ENCODE measurements around the gene CARD6. TPM values are rescaled to one million over a fixed set of nuclear protein-coding genes. Genes with fewer than 3 reads are reported as not detected.
"Not testable (repeated sequence)": the region's sequence is repeated elsewhere in the genome, so short reads cannot be mapped to it uniquely, and the experiment has no call there.

CARD6 gene
- total RNA-seq, 1 donor from 2014 or later, result 1.7 TPM

- intact Hi-C loops (cut with micrococcal nuclease), result no loop called here
- DNase-seq, result no peak
- H3K36me3 Mint-ChIP-seq (ENCODE audit: low read depth), result no peaks in the 10 kb centered on the region
- H3K27ac Mint-ChIP-seq, result no peak overlapping the region
- H3K9me3 Mint-ChIP-seq, result no peaks in the 10 kb centered on the region
- H3K4me1 Mint-ChIP-seq, result peaks cover 3% of the 10 kb centered on the region
- H3K4me3 Mint-ChIP-seq, result no peak overlapping the region
- peaks cover 8% of the 10 kb centered on the region for H3K27me3 Mint-ChIP-seq
These were observed 32.2 kb downstream of the CARD6 start for GRCh38 chr5:40873286-40873880.

- peaks cover 8% of the 10 kb centered on the region for H3K27me3 Mint-ChIP-seq
- intact Hi-C loops (cut with micrococcal nuclease), result loop anchor here (5.0 kb wide), 1 partner anchor 709 kb away; no protein-coding TSS in a partner anchor
- no peak overlapping the region for H3K4me3 Mint-ChIP-seq
- peaks cover 3% of the 10 kb centered on the region for H3K4me1 Mint-ChIP-seq
- no peaks in the 10 kb centered on the region for H3K9me3 Mint-ChIP-seq
- H3K27ac Mint-ChIP-seq, result no peak overlapping the region
- no peaks in the 10 kb centered on the region for H3K36me3 Mint-ChIP-seq (ENCODE audit: low read depth)
- no peak for DNase-seq
These were observed 34.8 kb downstream of the CARD6 start for GRCh38 chr5:40875958-40876357.

GRCh38 chr5:40877371-40877988 lies 36.3 kb downstream of the CARD6 start:
- peaks cover 3% of the 10 kb centered on the region for H3K4me1 Mint-ChIP-seq
- no peaks in the 10 kb centered on the region for H3K9me3 Mint-ChIP-seq
- no peaks in the 10 kb centered on the region for H3K36me3 Mint-ChIP-seq (ENCODE audit: low read depth)
- H3K4me3 Mint-ChIP-seq, result no peak overlapping the region
- intact Hi-C loops (cut with micrococcal nuclease), result loop anchor here (5.0 kb wide), 1 partner anchor 710 kb away; no protein-coding TSS in a partner anchor
- peaks cover 13% of the 10 kb centered on the region for H3K27me3 Mint-ChIP-seq
- no peak overlapping the region for H3K27ac Mint-ChIP-seq
- DNase-seq, result no peak

- Mint-ChIP-seq H3K9me3 (no peaks in the 10 kb centered on the region), H3K27ac (no peak overlapping the region)
These were observed 38.2 kb downstream of the CARD6 start for GRCh38 chr5:40879163-40879942.

GRCh38 chr5:40882291-40882690 lies 41.1 kb downstream of the CARD6 start:
- Mint-ChIP-seq H3K4me3 (no peak overlapping the region), H3K9me3 (no peaks in the 10 kb centered on the region), H3K27me3 (peaks cover 16% of the 10 kb centered on the region), H3K27ac (no peak overlapping the region), H3K36me3 (ENCODE audit: low read depth) (no peaks in the 10 kb centered on the region), H3K4me1 (peaks cover 3% of the 10 kb centered on the region)
- intact Hi-C loops (cut with micrococcal nuclease), result no loop called here
- DNase-seq, result no peak

More at GRCh38 chr5:40879163-40879942, 38.2 kb downstream of the CARD6 start:
- Mint-ChIP-seq H3K4me3 (no peak overlapping the region), H3K36me3 (ENCODE audit: low read depth) (no peaks in the 10 kb centered on the region), H3K4me1 (peaks cover 3% of the 10 kb centered on the region), H3K27me3 (peaks cover 13% of the 10 kb centered on the region)
- DNase-seq, result no peak
- intact Hi-C loops (cut with micrococcal nuclease), result loop anchor here (1.0 to 5.0 kb wide), 5 partner anchors 124 to 1301 kb away; partner anchors contain the start of gene TTC33

GRCh38 chr5:40883051-40883450 lies 41.9 kb downstream of the CARD6 start:
- DNase-seq; H3K4me3 Mint-ChIP-seq; H3K9me3 Mint-ChIP-seq; H3K36me3 Mint-ChIP-seq (ENCODE audit: low read depth); H3K4me1 Mint-ChIP-seq; intact Hi-C loops (cut with micrococcal nuclease); H3K27ac Mint-ChIP-seq: not testable (repeated sequence)
- H3K27me3 Mint-ChIP-seq, result peaks cover 17% of the 10 kb centered on the region

GRCh38 chr5:40895440-40896425 lies 54.6 kb downstream of the CARD6 start:
- intact Hi-C loops (cut with micrococcal nuclease); H3K9me3 Mint-ChIP-seq; H3K27ac Mint-ChIP-seq; DNase-seq; H3K4me1 Mint-ChIP-seq; H3K27me3 Mint-ChIP-seq; H3K36me3 Mint-ChIP-seq (ENCODE audit: low read depth); H3K4me3 Mint-ChIP-seq: not testable (repeated sequence)

DNA sequence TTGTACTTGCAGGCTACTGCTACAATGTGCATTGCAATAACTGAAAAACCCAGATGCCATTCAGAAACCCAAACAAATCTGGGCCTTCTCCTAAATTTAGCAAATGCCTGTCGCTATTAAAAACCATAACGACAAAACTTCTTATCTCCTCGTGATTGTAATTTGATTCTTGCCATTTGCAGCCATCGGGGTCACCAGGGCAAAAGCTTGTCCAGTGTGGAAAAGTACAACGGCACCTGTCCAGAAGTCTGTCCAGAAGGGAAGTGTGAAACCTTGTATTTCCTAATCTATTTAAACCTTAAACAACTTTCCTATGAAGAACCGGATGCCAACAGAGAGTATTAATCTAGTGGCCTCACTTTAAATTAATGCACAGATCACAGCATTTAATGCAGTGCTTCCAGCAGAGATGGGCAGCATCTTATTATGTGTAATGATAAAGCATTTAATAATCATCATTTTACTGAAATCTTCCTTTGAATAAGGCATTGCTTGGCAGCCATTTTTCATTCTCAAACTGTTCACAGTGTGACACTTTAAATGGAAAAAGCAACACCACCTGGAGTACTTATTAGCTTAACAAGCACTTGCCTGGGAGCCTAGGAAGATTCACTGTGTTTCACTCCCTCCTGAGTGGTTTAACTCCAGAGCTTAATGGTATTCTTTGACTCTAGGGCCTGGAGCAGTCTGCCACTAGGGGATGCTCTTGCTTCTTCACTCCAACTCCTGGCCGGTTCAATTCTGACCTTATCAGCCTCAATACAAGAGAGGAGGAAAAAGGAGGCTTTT lies 63.2 kb downstream of the CARD6 start:
- DNase-seq, result peak; percentile 70
- no peaks in the 10 kb centered on the region for H3K4me1 Mint-ChIP-seq
- H3K27me3 Mint-ChIP-seq, result peaks cover 12% of the 10 kb centered on the region
- intact Hi-C loops (cut with micrococcal nuclease), result no loop called here
- no peak overlapping the region for H3K4me3 Mint-ChIP-seq
- no peak overlapping the region for H3K27ac Mint-ChIP-seq
- no peaks in the 10 kb centered on the region for H3K9me3 Mint-ChIP-seq
- no peaks in the 10 kb centered on the region for H3K36me3 Mint-ChIP-seq (ENCODE audit: low read depth)

DNA sequence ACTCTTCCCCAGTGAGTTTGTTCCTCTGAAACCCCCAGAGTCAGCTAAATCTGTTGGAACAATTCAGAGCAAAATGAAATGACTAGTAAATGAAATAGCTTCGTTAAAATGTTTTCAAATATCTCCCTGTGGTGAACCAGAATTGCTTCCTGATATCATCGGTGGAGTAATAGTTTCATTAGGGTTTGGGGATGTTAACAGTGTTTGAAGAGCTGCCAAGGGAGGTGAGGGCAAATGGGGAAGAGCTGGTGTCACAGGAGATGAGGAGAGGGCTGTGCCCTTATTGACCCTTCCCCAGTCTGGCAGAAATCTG lies 63.8 kb downstream of the CARD6 start:
- no peak overlapping the region for H3K4me3 Mint-ChIP-seq
- intact Hi-C loops (cut with micrococcal nuclease), result no loop called here
- H3K36me3 Mint-ChIP-seq (ENCODE audit: low read depth), result no peaks in the 10 kb centered on the region
- no peaks in the 10 kb centered on the region for H3K4me1 Mint-ChIP-seq
- no peaks in the 10 kb centered on the region for H3K9me3 Mint-ChIP-seq
- H3K27me3 Mint-ChIP-seq, result peaks cover 16% of the 10 kb centered on the region
- H3K27ac Mint-ChIP-seq, result no peak overlapping the region
- no peak for DNase-seq

- Mint-ChIP-seq H3K9me3 (no peaks in the 10 kb centered on the region), H3K4me3 (no peak overlapping the region), H3K27me3 (peaks cover 17% of the 10 kb centered on the region), H3K27ac (no peak overlapping the region), H3K36me3 (ENCODE audit: low read depth) (no peaks in the 10 kb centered on the region), H3K4me1 (no peaks in the 10 kb centered on the region)
- no peak for DNase-seq
- intact Hi-C loops (cut with micrococcal nuclease), result no loop called here
These were observed 65.2 kb downstream of the CARD6 start for GRCh38 chr5:40906351-40906751.

GRCh38 chr5:40909264-40909663 lies 68.1 kb downstream of the CARD6 start, which contains the start of gene C7:
Gene C7, plus strand, starts transcription at chr5:40909497. Its CDS starts 114 bp downstream, at chr5:40909611.
- H3K4me3 Mint-ChIP-seq, result no peak within 1 kb of the TSS

DNA sequence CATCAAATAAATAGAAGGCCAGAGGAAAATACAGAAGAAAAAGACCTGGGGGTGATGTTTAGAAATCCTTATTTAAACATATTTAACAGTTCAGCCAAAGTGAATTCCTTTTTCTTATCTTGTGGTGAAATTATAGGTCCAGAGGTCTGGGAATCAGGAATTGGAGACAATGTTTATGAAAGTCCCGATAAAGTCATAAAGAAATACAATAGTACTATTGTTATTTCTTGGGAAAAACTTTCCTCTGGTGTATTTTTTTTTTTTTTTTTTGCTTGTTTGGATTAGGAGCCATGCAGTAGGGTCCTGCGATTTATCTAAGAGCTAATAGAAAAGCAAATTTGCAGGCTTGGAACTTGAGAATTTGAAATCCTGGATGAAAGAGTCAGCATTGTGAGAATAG lies 68.6 kb downstream of the CARD6 start:
- Mint-ChIP-seq H3K4me3 (no peak overlapping the region), H3K27me3 (peaks cover 18% of the 10 kb centered on the region), H3K9me3 (no peaks in the 10 kb centered on the region), H3K4me1 (no peaks in the 10 kb centered on the region), H3K27ac (no peak overlapping the region), H3K36me3 (ENCODE audit: low read depth) (no peaks in the 10 kb centered on the region)
- intact Hi-C loops (cut with micrococcal nuclease), result no loop called here
- DNase-seq, result no peak

More at GRCh38 chr5:40909264-40909663, 68.1 kb downstream of the CARD6 start, which contains the start of gene C7:
- Mint-ChIP-seq H3K27ac (no peak within 1 kb of the TSS), H3K36me3 (ENCODE audit: low read depth) (no peaks in the 10 kb centered on the region), H3K27me3 (peaks cover 18% of the 10 kb centered on the region), H3K9me3 (no peaks in the 10 kb centered on the region), H3K4me1 (no peaks in the 10 kb centered on the region)
- DNase-seq, result no peak
- intact Hi-C loops (cut with micrococcal nuclease), result no loop called here

Data from activated CD4-positive, alpha-beta T cell treated with anti-CD3 and anti-CD28 coated beads, Interleukin-2, amount 10 ng/mL, durations not matched to agents 24 days and 14 days (primary cell).